Endothelial cell (in vitro differentiated cells): ENCODE data around the gene CHORDC1. TPM values are rescaled to one million over a fixed set of nuclear protein-coding genes. Genes with fewer than 3 reads are reported as not detected.
"Not testable (repeated sequence)": the region's sequence is repeated elsewhere in the genome, so short reads cannot be mapped to it uniquely, and the experiment has no call there.

ENCODE experiments used
- DNase-seq: peaks from one replicate; pipeline ENCODE4 v3.0.0; 2021; ENCODE audit warnings: low spot score
- H3K27ac Mint-ChIP-seq: one replicate; pipeline ENCODE4 v1.8.0; 2021; ENCODE audit warnings: mixed read lengths, inconsistent platforms; ENCODE audit not compliant: unreplicated experiment
- H3K27me3 Mint-ChIP-seq: one replicate; pipeline ENCODE4 v1.8.0; 2021; ENCODE audit warnings: mild to moderate bottlenecking, moderate library complexity, mixed read lengths, inconsistent platforms; ENCODE audit not compliant: unreplicated experiment
- H3K36me3 Mint-ChIP-seq: one replicate; pipeline ENCODE4 v1.8.0; 2021; ENCODE audit warnings: mild to moderate bottlenecking, low read depth, mixed read lengths, inconsistent platforms; ENCODE audit not compliant: unreplicated experiment
- H3K4me1 Mint-ChIP-seq: one replicate; pipeline ENCODE4 v1.8.0; 2021; ENCODE audit warnings: mild to moderate bottlenecking, mixed read lengths, inconsistent platforms; ENCODE audit not compliant: unreplicated experiment
- H3K4me3 Mint-ChIP-seq: one replicate; pipeline ENCODE4 v1.8.0; 2021; ENCODE audit warnings: mild to moderate bottlenecking, mixed read lengths, inconsistent platforms; ENCODE audit not compliant: unreplicated experiment
- H3K9me3 Mint-ChIP-seq: one replicate; pipeline ENCODE4 v1.8.0; 2021; ENCODE audit warnings: mixed read lengths, inconsistent platforms; ENCODE audit not compliant: unreplicated experiment
- CTCF ChIP-seq: fragments of 200-600 bp; sonication (generic); IDR thresholded peaks from one replicate; pipeline ENCODE4 v1.5.0; 2021; ENCODE audit warnings: antibody characterized with exemption; ENCODE audit not compliant: unreplicated experiment
- total RNA-seq: library from RNA; stranded (reverse); fragmentation: NEBNext Ultra II Directional; extraction: Animal tissue kit (Norgen Biotek cat#: 25700); gene quantifications from one replicate; pipeline ENCODE4 v1.2.1, GENCODE V29; 2021; ENCODE audit not compliant: unreplicated experiment

CHORDC1 gene
- total RNA-seq, 1 donor from 2014 or later, result 29.2 TPM

GRCh38 chr11:90208857-90209256 lies 14.0 kb downstream of the CHORDC1 start:
- Mint-ChIP-seq H3K9me3 (no peaks in the 10 kb centered on the region), H3K4me1 (no peaks in the 10 kb centered on the region), H3K27me3 (no peaks in the 10 kb centered on the region), H3K4me3 (no peak overlapping the region), H3K27ac (no peak overlapping the region), H3K36me3 (peaks cover 16% of the 10 kb centered on the region)
- TF ChIP-seq CTCF, result no peak
- DNase-seq, result no peak

GRCh38 chr11:90207992-90208391 lies 14.9 kb downstream of the CHORDC1 start:
- not testable (repeated sequence) for H3K4me3 Mint-ChIP-seq
- peaks cover 16% of the 10 kb centered on the region for H3K36me3 Mint-ChIP-seq

GRCh38 chr11:90204832-90205646 lies 17.8 kb downstream of the CHORDC1 start:
- H3K9me3 Mint-ChIP-seq, result no peaks in the 10 kb centered on the region
- TF ChIP-seq CTCF, result peak; percentile 92
- DNase-seq, result no peak
- no peaks in the 10 kb centered on the region for H3K27me3 Mint-ChIP-seq
- H3K36me3 Mint-ChIP-seq, result peaks cover 14% of the 10 kb centered on the region
- no peak overlapping the region for H3K27ac Mint-ChIP-seq
- H3K4me1 Mint-ChIP-seq, result no peaks in the 10 kb centered on the region
- no peak overlapping the region for H3K4me3 Mint-ChIP-seq

More at GRCh38 chr11:90207992-90208391, 14.9 kb downstream of the CHORDC1 start:
- H3K9me3 Mint-ChIP-seq, H3K27ac Mint-ChIP-seq, H3K27me3 Mint-ChIP-seq, DNase-seq, H3K4me1 Mint-ChIP-seq: not testable (repeated sequence)

- H3K9me3 Mint-ChIP-seq, result no peaks in the 10 kb centered on the region
- H3K4me3 Mint-ChIP-seq, result no peak overlapping the region
- TF ChIP-seq CTCF, result no peak
- H3K27me3 Mint-ChIP-seq, result no peaks in the 10 kb centered on the region
- no peaks in the 10 kb centered on the region for H3K4me1 Mint-ChIP-seq
- no peak for DNase-seq
- no peak overlapping the region for H3K27ac Mint-ChIP-seq
- peaks cover 8% of the 10 kb centered on the region for H3K36me3 Mint-ChIP-seq
These were observed 18.4 kb downstream of the CHORDC1 start for GRCh38 chr11:90204407-90204806.

GRCh38 chr11:90202342-90202741 lies 20.5 kb downstream of the CHORDC1 start:
- DNase-seq, result no peak
- TF ChIP-seq CTCF, result no peak
- H3K27me3 Mint-ChIP-seq, result no peaks in the 10 kb centered on the region
- no peak overlapping the region for H3K4me3 Mint-ChIP-seq
- no peaks in the 10 kb centered on the region for H3K4me1 Mint-ChIP-seq
- no peaks in the 10 kb centered on the region for H3K9me3 Mint-ChIP-seq
- no peak overlapping the region for H3K27ac Mint-ChIP-seq
- H3K36me3 Mint-ChIP-seq, result peaks cover 3% of the 10 kb centered on the region
